ENCODE measurements around the gene TPCN2. TPM values are rescaled to one million over a fixed set of nuclear protein-coding genes. Genes with fewer than 3 reads are reported as not detected.
"Not testable (repeated sequence)": the region's sequence is repeated elsewhere in the genome, so short reads cannot be mapped to it uniquely, and the experiment has no call there.

Gene TPCN2
- total RNA-seq, 1 experiment from 2014 or later: 7.1 TPM

GRCh38 chr11:69075421-69076128 lies 26.8 kb downstream of the TPCN2 start:
- DNase-seq (ENCODE audit: low read depth): peak; percentile 98

- DNase-seq (ENCODE audit: low read depth): peak; percentile 51
Observed at GRCh38 chr11:69076129-69076791, 27.5 kb downstream of the TPCN2 start.

- not testable (repeated sequence) for DNase-seq (ENCODE audit: low read depth)
Observed at GRCh38 chr11:69076977-69077376, 28.2 kb downstream of the TPCN2 start.

- DNase-seq (ENCODE audit: low read depth): no peak
Observed at GRCh38 chr11:69078508-69078907, 29.8 kb downstream of the TPCN2 start.

- DNase-seq (ENCODE audit: low read depth): no peak
Observed at GRCh38 chr11:69078930-69079605, 30.3 kb downstream of the TPCN2 start.

GRCh38 chr11:69079661-69080256 lies 31.0 kb downstream of the TPCN2 start:
- no peak for DNase-seq (ENCODE audit: low read depth)

- peak; percentile 82 for DNase-seq (ENCODE audit: low read depth)
Observed at GRCh38 chr11:69080257-69080995, 31.7 kb downstream of the TPCN2 start.

GRCh38 chr11:69081180-69081579 lies 32.4 kb downstream of the TPCN2 start:
- DNase-seq (ENCODE audit: low read depth): no peak

GRCh38 chr11:69083531-69084247 lies 35.0 kb downstream of the TPCN2 start:
- DNase-seq (ENCODE audit: low read depth): no peak

GRCh38 chr11:69084371-69084770 lies 35.6 kb downstream of the TPCN2 start:
- DNase-seq (ENCODE audit: low read depth): no peak

GRCh38 chr11:69085490-69086095 lies 36.9 kb downstream of the TPCN2 start:
- no peak for DNase-seq (ENCODE audit: low read depth)

- no peak for DNase-seq (ENCODE audit: low read depth)
Observed at GRCh38 chr11:69086152-69087132, 37.7 kb downstream of the TPCN2 start.

GRCh38 chr11:69087133-69087524 lies 38.4 kb downstream of the TPCN2 start:
- DNase-seq (ENCODE audit: low read depth): no peak

- DNase-seq (ENCODE audit: low read depth): no peak
Observed at GRCh38 chr11:69087811-69088210, 39.1 kb downstream of the TPCN2 start.

- peak; percentile 68 for DNase-seq (ENCODE audit: low read depth)
Observed at GRCh38 chr11:69088676-69089146, 40.0 kb downstream of the TPCN2 start.

- peak; percentile 77 for DNase-seq (ENCODE audit: low read depth)
Observed at GRCh38 chr11:69089258-69089657, 40.5 kb downstream of the TPCN2 start.

- no peak for DNase-seq (ENCODE audit: low read depth)
Observed at GRCh38 chr11:69091638-69092165, 43.0 kb downstream of the TPCN2 start.

- DNase-seq (ENCODE audit: low read depth): no peak
Observed at GRCh38 chr11:69092263-69092662, 43.5 kb downstream of the TPCN2 start.

GRCh38 chr11:69093106-69093505 lies 44.4 kb downstream of the TPCN2 start:
- no peak for DNase-seq (ENCODE audit: low read depth)

Data from LHCN-M2 (cell line).